Measurements from ENCODE around the gene GAL3ST1.
"Not testable (repeated sequence)": the region's sequence is repeated elsewhere in the genome, so short reads cannot be mapped to it uniquely, and the experiment has no call there.

Gene GAL3ST1

GRCh38 chr22:30568137-30568805 lies 6.2 kb downstream of the GAL3ST1 start:
- no peaks in the 10 kb centered on the region for H3K36me3 ChIP-seq (ENCODE audit: control insufficient read depth, low read length)
- H3K9me2 ChIP-seq (replicated peaks; ENCODE audit: control insufficient read depth, low read length) = no peaks in the 10 kb centered on the region
- no peak overlapping the region for H3K27ac ChIP-seq (ENCODE audit: low read depth, low read length)
- no peak overlapping the region for H3K4me3 ChIP-seq (ENCODE audit: low read length)
- no peaks in the 10 kb centered on the region for H3K79me2 ChIP-seq (ENCODE audit: control insufficient read depth, low read length)
- H3K27me3 ChIP-seq (ENCODE audit: control insufficient read depth, low read length) = 0 out of 2 replicates have a peak, but pooled peaks cover 3% of the 10 kb centered on the region
- no peaks in the 10 kb centered on the region for H3K9me3 ChIP-seq (ENCODE audit: control insufficient read depth, insufficient read depth, low read length)
- no peaks in the 10 kb centered on the region for H3K4me1 ChIP-seq (ENCODE audit: control insufficient read depth, low read length)
- no peaks in the 10 kb centered on the region for H4K20me1 ChIP-seq (ENCODE audit: control insufficient read depth, insufficient read depth, low read depth, low read length)
- no peak for TF ChIP-seq EZH2phosphoT487 (IDR thresholded peaks at IDR 0.05; ENCODE audit: borderline replicate concordance, low read length)
- TF ChIP-seq CTCF (IDR thresholded peaks at IDR 0.05; ENCODE audit: low read depth, low read length, poor library complexity, severe bottlenecking) = no peak
- H3F3A ChIP-seq (ENCODE audit: control insufficient read depth, insufficient read depth) = no peaks in the 10 kb centered on the region
- no peak overlapping the region for H3K4me2 ChIP-seq (ENCODE audit: low read length)

GRCh38 chr22:30567277-30567676 lies 7.2 kb downstream of the GAL3ST1 start:
- H3K27me3 ChIP-seq (ENCODE audit: control insufficient read depth, low read length); H3K4me2 ChIP-seq (ENCODE audit: low read length); H3K4me1 ChIP-seq (ENCODE audit: control insufficient read depth, low read length); H3K27ac ChIP-seq (ENCODE audit: low read depth, low read length); H3K4me3 ChIP-seq (ENCODE audit: low read length); H3K79me2 ChIP-seq (ENCODE audit: control insufficient read depth, low read length); H3K36me3 ChIP-seq (ENCODE audit: control insufficient read depth, low read length); H3K9me2 ChIP-seq (replicated peaks; ENCODE audit: control insufficient read depth, low read length); H3F3A ChIP-seq (ENCODE audit: control insufficient read depth, insufficient read depth); H4K20me1 ChIP-seq (ENCODE audit: control insufficient read depth, insufficient read depth, low read depth, low read length); H3K9me3 ChIP-seq (ENCODE audit: control insufficient read depth, insufficient read depth, low read length): not testable (repeated sequence)

- H3K27ac ChIP-seq (ENCODE audit: low read depth, low read length) = no peak overlapping the region
- H3F3A ChIP-seq (ENCODE audit: control insufficient read depth, insufficient read depth) = no peaks in the 10 kb centered on the region
- H3K4me2 ChIP-seq (ENCODE audit: low read length) = no peak overlapping the region
- H4K20me1 ChIP-seq (ENCODE audit: control insufficient read depth, insufficient read depth, low read depth, low read length) = no peaks in the 10 kb centered on the region
- no peaks in the 10 kb centered on the region for H3K36me3 ChIP-seq (ENCODE audit: control insufficient read depth, low read length)
- TF ChIP-seq CTCF (IDR thresholded peaks at IDR 0.05; ENCODE audit: low read depth, low read length, poor library complexity, severe bottlenecking) = no peak
- no peak for TF ChIP-seq EZH2phosphoT487 (IDR thresholded peaks at IDR 0.05; ENCODE audit: borderline replicate concordance, low read length)
- no peaks in the 10 kb centered on the region for H3K4me1 ChIP-seq (ENCODE audit: control insufficient read depth, low read length)
- no peak overlapping the region for H3K4me3 ChIP-seq (ENCODE audit: low read length)
- no peaks in the 10 kb centered on the region for H3K79me2 ChIP-seq (ENCODE audit: control insufficient read depth, low read length)
- no peaks in the 10 kb centered on the region for H3K9me2 ChIP-seq (replicated peaks; ENCODE audit: control insufficient read depth, low read length)
- 0 out of 2 replicates have a peak, but pooled peaks cover 3% of the 10 kb centered on the region for H3K27me3 ChIP-seq (ENCODE audit: control insufficient read depth, low read length)
- no peaks in the 10 kb centered on the region for H3K9me3 ChIP-seq (ENCODE audit: control insufficient read depth, insufficient read depth, low read length)
Observed at GRCh38 chr22:30566125-30566524, 8.3 kb downstream of the GAL3ST1 start.

- Histone ChIP-seq H3K4me3 (ENCODE audit: low read length) (no peak overlapping the region), H3K4me2 (ENCODE audit: low read length) (no peak overlapping the region), H3K79me2 (ENCODE audit: control insufficient read depth, low read length) (no peaks in the 10 kb centered on the region), H4K20me1 (ENCODE audit: control insufficient read depth, insufficient read depth, low read depth, low read length) (no peaks in the 10 kb centered on the region), H3K27ac (ENCODE audit: low read depth, low read length) (no peak overlapping the region), H3K36me3 (ENCODE audit: control insufficient read depth, low read length) (no peaks in the 10 kb centered on the region), H3K9me3 (ENCODE audit: control insufficient read depth, insufficient read depth, low read length) (no peaks in the 10 kb centered on the region), H3K4me1 (ENCODE audit: control insufficient read depth, low read length) (no peaks in the 10 kb centered on the region), H3F3A (ENCODE audit: control insufficient read depth, insufficient read depth) (no peaks in the 10 kb centered on the region), H3K27me3 (ENCODE audit: control insufficient read depth, low read length) (0 out of 2 replicates have a peak, but pooled peaks cover 3% of the 10 kb centered on the region), H3K9me2 (replicated peaks; ENCODE audit: control insufficient read depth, low read length) (no peaks in the 10 kb centered on the region)
- TF ChIP-seq CTCF (IDR thresholded peaks at IDR 0.05; ENCODE audit: low read depth, low read length, poor library complexity, severe bottlenecking) = no peak
- TF ChIP-seq EZH2phosphoT487 (IDR thresholded peaks at IDR 0.05; ENCODE audit: borderline replicate concordance, low read length) = no peak
Observed at GRCh38 chr22:30565341-30565740, 9.1 kb downstream of the GAL3ST1 start.
